Calu3 (cell line): ENCODE measurements around the gene MN1. TPM values are rescaled to one million over a fixed set of nuclear protein-coding genes. Genes with fewer than 3 reads are reported as not detected.

ENCODE experiments used
- BruUV-seq: library from RNA; stranded (reverse); fragments of 400-500 nt; replicated peaks from 2 replicates; lab custom pipeline; 2021; lab: Mats Ljungman, UMichigan
- CTCF ChIA-PET: fragments of 300-600 bp; sonication (Branson Sonifier 250); formaldehyde crosslinking; loops from one replicate; lab custom pipeline; 2022; ENCODE audit warnings: antibody characterized with exemption; lab: Charles Lee
- DNase-seq: peaks from one replicate; pipeline ENCODE4 v3.0.0; 2022
- H3K27ac Mint-ChIP-seq: one replicate; pipeline ENCODE4 v1.8.0; 2022; ENCODE audit warnings: mixed read lengths; ENCODE audit not compliant: unreplicated experiment
- H3K27me3 Mint-ChIP-seq: one replicate; pipeline ENCODE4 v1.8.0; 2022; ENCODE audit warnings: mixed read lengths; ENCODE audit not compliant: unreplicated experiment
- H3K36me3 Mint-ChIP-seq: one replicate; pipeline ENCODE4 v1.8.0; 2022; ENCODE audit warnings: mild to moderate bottlenecking, moderate library complexity, mixed read lengths; ENCODE audit not compliant: insufficient read depth, unreplicated experiment
- H3K4me1 Mint-ChIP-seq: one replicate; pipeline ENCODE4 v1.8.0; 2022; ENCODE audit warnings: mild to moderate bottlenecking, low read depth, mixed read lengths; ENCODE audit not compliant: unreplicated experiment
- H3K4me3 Mint-ChIP-seq: one replicate; pipeline ENCODE4 v1.8.0; 2022; ENCODE audit warnings: mild to moderate bottlenecking, low read depth, moderate library complexity, mixed read lengths; ENCODE audit not compliant: unreplicated experiment
- H3K9me3 Mint-ChIP-seq: one replicate; pipeline ENCODE4 v1.8.0; 2022; ENCODE audit warnings: low read depth, mixed read lengths; ENCODE audit not compliant: unreplicated experiment
- intact Hi-C: fragments of 100-400 bp; cut with micrococcal nuclease; formaldehyde crosslinking; loops from one replicate; pipeline ENCODE4 v1.10.0; 2022; ENCODE audit not compliant: unreplicated experiment
- total RNA-seq: library from RNA; stranded (reverse); gene quantifications from 2 replicates; pipeline ENCODE4 v1.2.3, GENCODE V29; 2022
- TF ChIP-seq, protein P1 (sequence below): fragments of 200-600 bp; IDR thresholded peaks from one replicate; pipeline ENCODE4 v1.8.0; 2022; ENCODE audit warnings: antibody characterized with exemption; ENCODE audit not compliant: unreplicated experiment

The MN1 gene
- total RNA-seq, 1 experiment from 2014 or later: 2.3 TPM

DNA sequence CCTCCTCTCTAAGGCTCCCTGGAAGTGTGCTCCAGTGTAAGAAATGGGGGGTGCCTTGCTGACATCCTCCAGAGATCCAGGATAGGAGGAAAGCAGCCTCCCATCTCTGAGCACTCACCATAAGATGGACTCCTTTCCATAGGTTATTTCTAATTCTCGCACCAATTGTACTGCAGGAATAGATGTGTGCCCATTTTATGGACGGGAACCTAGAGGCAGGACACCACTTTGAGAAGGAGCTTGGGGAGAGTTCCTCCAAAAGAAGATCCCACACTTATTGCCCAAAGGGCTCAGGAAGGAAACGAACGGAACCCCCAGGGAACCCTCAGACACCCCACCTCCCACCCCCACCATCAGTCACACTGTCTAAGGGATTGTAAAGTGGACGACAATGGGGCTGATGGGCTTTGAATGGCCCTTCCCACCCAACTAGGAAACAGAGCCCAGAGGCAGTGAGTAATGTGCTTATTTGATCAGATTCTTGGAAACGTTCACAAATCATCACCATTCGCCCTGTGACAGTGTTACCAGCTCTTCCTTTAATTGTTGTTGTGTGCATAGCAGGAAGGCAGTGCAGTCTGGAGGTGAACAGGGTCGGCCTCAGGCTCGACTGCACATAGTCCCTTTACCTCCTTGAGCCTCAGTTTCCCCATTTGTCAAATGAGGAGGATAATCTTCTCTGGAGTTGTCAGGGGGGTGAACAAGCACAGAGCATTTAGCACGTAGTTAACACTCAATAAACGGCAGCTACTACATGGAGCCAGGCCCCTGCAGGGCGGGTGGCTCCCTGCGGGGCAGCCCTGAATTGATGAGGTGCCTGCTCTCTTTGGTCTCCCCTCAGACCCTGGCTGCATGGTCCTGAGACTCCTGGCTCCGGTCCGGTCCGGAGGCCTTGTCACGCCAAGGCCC is 8.4 kb upstream of the MN1 start:
- peaks cover under 1% of the 10 kb centered on the region for H3K36me3 Mint-ChIP-seq
- H3K4me3 Mint-ChIP-seq: no peak overlapping the region
- intact Hi-C loops: loop anchor here (10.0 kb wide), 1 partner anchor 185 kb away; no protein-coding TSS in a partner anchor
- no peak for DNase-seq
- no peak overlapping the region for H3K27ac Mint-ChIP-seq
- peaks cover 52% of the 10 kb centered on the region for H3K27me3 Mint-ChIP-seq
- no TSS peak for BruUV-seq
- peaks cover under 1% of the 10 kb centered on the region for H3K4me1 Mint-ChIP-seq
- TF ChIP-seq, protein P1, sequence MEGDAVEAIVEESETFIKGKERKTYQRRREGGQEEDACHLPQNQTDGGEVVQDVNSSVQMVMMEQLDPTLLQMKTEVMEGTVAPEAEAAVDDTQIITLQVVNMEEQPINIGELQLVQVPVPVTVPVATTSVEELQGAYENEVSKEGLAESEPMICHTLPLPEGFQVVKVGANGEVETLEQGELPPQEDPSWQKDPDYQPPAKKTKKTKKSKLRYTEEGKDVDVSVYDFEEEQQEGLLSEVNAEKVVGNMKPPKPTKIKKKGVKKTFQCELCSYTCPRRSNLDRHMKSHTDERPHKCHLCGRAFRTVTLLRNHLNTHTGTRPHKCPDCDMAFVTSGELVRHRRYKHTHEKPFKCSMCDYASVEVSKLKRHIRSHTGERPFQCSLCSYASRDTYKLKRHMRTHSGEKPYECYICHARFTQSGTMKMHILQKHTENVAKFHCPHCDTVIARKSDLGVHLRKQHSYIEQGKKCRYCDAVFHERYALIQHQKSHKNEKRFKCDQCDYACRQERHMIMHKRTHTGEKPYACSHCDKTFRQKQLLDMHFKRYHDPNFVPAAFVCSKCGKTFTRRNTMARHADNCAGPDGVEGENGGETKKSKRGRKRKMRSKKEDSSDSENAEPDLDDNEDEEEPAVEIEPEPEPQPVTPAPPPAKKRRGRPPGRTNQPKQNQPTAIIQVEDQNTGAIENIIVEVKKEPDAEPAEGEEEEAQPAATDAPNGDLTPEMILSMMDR: no peak
- no peaks in the 10 kb centered on the region for H3K9me3 Mint-ChIP-seq
- CTCF ChIA-PET: interaction anchor here (0.7 kb wide), 1 partner anchor 431 kb away, joined by 3 read pairs; no protein-coding TSS in a partner anchor

DNA sequence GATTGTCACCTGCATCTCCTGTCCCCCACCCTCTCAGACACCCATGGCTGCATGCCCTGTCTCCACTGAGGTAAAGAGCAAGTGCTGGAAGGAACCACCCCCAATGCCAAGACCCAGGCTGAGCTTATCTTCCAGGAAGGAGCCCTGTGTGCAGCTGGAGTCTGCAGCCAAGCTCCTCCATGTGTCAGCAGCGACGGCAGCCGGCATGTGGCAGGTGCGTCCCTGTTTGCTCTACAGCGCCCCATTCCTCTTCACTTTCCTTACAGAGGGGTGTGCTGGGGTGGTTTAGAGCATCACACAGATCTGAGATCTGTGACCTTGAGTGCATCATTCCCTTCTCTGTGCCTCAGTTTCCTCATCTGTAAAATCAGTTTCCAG is 7.7 kb upstream of the MN1 start:
- Mint-ChIP-seq H3K9me3 (no peaks in the 10 kb centered on the region), H3K27me3 (peaks cover 53% of the 10 kb centered on the region), H3K4me1 (peaks cover 8% of the 10 kb centered on the region), H3K4me3 (no peak overlapping the region), H3K27ac (no peak overlapping the region), H3K36me3 (peaks cover 6% of the 10 kb centered on the region)
- TF ChIP-seq, protein P1: no peak
- no peak for DNase-seq
- BruUV-seq: no TSS peak
- CTCF ChIA-PET: no interaction called here
- intact Hi-C loops: loop anchor here (10.0 kb wide), 1 partner anchor 184 kb away; no protein-coding TSS in a partner anchor

DNA sequence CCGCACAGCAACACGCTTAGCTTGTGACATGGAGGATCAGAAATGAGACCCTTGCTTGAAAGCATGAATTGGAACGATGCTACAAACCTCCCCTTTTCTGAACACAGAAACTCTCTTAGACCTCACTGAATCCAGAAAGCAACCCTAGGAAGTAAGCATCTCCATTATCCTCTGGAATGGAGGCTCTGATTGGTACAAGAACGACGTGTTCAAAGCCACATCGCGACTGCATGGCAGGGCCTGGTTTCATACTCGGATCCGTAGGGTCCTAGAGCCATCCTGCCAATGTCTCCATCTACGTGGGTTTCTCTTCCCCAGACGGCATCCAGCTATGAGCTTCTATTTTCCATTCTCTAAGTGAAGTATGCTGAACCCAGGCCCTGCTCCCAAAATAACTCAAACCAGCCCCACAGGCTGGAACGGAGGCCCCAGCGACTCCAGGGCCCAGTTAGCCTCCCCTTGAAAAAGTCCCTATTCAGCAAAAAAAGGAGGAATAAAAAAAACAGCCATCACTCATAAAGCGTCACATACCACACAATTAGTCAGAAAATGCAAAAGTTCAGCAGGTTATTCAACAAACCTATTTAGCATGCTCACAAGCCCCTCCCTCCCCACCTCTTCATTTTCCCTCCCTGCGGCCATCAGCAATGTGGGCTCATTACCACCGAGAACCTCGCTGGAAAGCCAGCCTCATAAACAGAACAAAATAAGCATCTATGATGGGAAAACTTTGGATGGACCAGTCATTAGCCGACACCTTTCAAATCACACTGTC is 7.1 kb upstream of the MN1 start:
- DNase-seq: no peak
- Mint-ChIP-seq H3K4me3 (no peak overlapping the region), H3K36me3 (peaks cover 6% of the 10 kb centered on the region), H3K27me3 (peaks cover 53% of the 10 kb centered on the region), H3K4me1 (peaks cover 8% of the 10 kb centered on the region), H3K9me3 (no peaks in the 10 kb centered on the region), H3K27ac (no peak overlapping the region)
- no TSS peak for BruUV-seq
- CTCF ChIA-PET: no interaction called here
- TF ChIP-seq, protein P1: no peak
- intact Hi-C loops: loop anchor here (10.0 kb wide), 1 partner anchor 184 kb away; no protein-coding TSS in a partner anchor

DNA sequence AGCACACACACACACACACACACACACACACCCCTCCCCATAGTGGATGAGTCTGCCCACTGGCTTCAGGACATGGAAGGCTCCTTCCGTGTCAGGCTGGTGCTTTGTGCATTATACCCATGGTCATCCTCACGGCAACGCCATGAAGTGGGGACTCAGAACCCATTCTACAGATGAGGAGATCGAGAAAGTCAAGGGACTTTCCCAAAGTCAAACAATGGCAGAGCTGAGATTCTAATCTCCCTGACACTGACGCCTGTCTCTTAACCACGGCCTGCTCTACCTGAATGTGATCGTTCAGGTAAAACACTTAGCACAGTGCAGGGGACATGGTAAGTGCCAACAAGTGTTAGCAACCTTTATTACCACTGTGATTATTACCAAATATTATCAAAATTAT is 4.3 kb upstream of the MN1 start:
- peaks cover 26% of the 10 kb centered on the region for H3K36me3 Mint-ChIP-seq
- no peak for DNase-seq
- peaks cover 18% of the 10 kb centered on the region for H3K4me1 Mint-ChIP-seq
- intact Hi-C loops: loop anchor here (10.0 kb wide), 1 partner anchor 181 kb away; no protein-coding TSS in a partner anchor
- H3K27me3 Mint-ChIP-seq: peaks cover 39% of the 10 kb centered on the region
- TF ChIP-seq, protein P1: no peak
- no peak overlapping the region for H3K4me3 Mint-ChIP-seq
- CTCF ChIA-PET: interaction anchor here (1.3 kb wide), 1 partner anchor 13 kb away, joined by 3 read pairs; no protein-coding TSS in a partner anchor
- no peak overlapping the region for H3K27ac Mint-ChIP-seq
- no TSS peak for BruUV-seq
- no peaks in the 10 kb centered on the region for H3K9me3 Mint-ChIP-seq
